Measurements from ENCODE around the gene RAPGEF5. TPM values are rescaled to one million over a fixed set of nuclear protein-coding genes. Genes with fewer than 3 reads are reported as not detected.

RAPGEF5 gene
- total RNA-seq, 3 donors from 2014 or later = 0.21 to 1.3 (median 0.56) TPM

DNA sequence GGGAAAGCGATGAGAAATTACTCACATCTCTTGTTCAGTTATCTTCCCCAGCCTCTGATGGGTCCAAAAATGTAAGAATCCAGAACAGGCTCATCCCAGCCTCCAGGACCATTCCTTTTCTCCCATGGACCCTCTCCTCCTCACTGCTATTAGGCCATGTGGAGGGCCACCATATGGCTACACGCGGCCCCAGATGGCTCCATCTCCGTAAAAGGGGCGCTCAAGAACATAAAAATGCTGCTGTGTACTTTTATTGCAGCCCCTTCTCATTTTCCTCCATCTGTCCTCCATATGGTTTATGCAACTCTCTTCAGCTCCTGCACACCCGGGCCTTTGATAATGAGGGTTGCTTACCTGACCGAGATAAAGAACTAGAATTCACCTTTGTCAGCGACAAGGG is 166.2 kb downstream of the RAPGEF5 start:
- Mint-ChIP-seq H3K4me1 (ENCODE audit: low read depth) (no peaks in the 10 kb centered on the region), H3K27me3 (ENCODE audit: low read depth) (peaks cover 2% of the 10 kb centered on the region), H3K4me3 (no peak overlapping the region), H3K9me3 (no peaks in the 10 kb centered on the region), H3K36me3 (ENCODE audit: insufficient read depth) (no peaks in the 10 kb centered on the region)
- ATAC-seq = no peak
- no peak for DNase-seq

DNA sequence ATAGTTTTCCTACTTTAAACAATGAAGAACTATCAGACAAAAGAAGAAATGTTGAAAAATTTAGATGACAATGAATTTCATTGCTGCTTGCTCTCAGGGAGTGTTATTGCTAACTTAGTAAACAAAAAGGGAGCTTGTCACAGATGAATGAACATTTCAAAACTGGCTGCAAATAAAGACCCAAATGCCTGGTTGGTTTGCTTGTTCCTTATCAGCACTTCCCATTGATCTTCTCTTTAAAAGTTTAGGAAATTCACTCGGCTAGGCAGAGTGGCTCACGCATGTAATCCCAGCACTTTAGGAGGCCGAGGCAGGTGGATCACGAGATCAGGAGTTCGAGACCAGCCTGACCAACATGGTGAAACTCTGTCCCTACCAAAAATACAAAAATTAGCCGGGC is 167.2 kb downstream of the RAPGEF5 start:
- ATAC-seq (no peak), DNase-seq (no peak)
- Mint-ChIP-seq H3K4me1 (ENCODE audit: low read depth) (no peaks in the 10 kb centered on the region), H3K36me3 (ENCODE audit: insufficient read depth) (no peaks in the 10 kb centered on the region), H3K9me3 (no peaks in the 10 kb centered on the region), H3K4me3 (no peak overlapping the region), H3K27me3 (ENCODE audit: low read depth) (peaks cover 5% of the 10 kb centered on the region)

DNA sequence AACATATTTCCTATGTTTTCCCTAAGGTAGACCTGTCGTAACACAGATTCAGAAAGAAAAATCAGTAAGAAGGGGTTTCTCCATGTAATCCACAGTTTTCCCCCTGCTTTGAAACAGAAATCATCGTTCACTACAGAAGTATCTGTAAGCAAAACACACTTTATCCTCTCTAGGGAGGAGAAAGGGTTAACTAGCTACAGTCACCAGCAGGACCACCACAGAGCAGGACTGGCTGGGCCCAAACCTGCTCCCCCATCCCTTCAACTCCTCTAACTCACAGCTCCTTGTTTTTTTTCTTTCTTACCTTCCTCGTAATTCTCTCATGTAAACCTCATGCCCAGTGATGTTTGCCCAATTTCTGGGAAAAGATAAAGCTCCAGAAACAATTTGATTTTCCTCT is 167.7 kb downstream of the RAPGEF5 start:
- H3K4me1 Mint-ChIP-seq (ENCODE audit: low read depth) = no peaks in the 10 kb centered on the region
- H3K4me3 Mint-ChIP-seq = no peak overlapping the region
- ATAC-seq = no peak
- no peaks in the 10 kb centered on the region for H3K36me3 Mint-ChIP-seq (ENCODE audit: insufficient read depth)
- no peaks in the 10 kb centered on the region for H3K9me3 Mint-ChIP-seq
- H3K27me3 Mint-ChIP-seq (ENCODE audit: low read depth) = peaks cover 5% of the 10 kb centered on the region
- no peak for DNase-seq

DNA sequence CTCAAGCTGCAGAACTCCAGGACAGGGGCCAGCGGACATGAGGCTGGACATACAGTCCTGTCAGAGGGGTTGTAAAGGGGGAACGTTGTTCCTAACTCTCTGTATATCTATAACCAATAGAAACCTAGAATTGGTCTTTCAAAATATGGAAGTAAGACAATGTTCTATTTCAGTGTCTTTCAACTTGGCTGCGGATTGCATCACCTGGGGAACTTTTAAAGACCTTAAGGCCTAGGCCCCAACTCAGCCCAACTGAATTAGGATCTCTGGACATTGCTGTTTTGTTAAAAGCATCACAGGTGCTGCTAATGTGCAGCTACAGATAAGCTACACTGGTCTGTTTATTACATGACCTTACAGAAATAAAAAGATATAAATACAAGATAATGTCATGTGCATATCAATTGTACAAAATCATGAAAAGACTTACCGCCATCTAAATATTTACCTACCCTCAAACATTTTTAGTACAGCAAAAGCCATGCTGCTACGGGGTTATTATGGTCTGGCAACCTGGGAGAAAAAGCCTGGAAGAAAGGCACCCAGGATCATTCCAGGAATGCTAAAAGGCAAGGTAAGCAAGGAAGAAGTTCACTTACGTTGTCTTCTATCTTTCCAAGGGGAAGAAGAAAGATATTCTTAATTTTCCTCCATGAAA is 169.1 kb downstream of the RAPGEF5 start:
- DNase-seq (no peak), ATAC-seq (no peak)
- H3K27me3 Mint-ChIP-seq (ENCODE audit: low read depth) = peaks cover 5% of the 10 kb centered on the region
- H3K4me1 Mint-ChIP-seq (ENCODE audit: low read depth) = no peaks in the 10 kb centered on the region
- H3K9me3 Mint-ChIP-seq = no peaks in the 10 kb centered on the region
- H3K4me3 Mint-ChIP-seq = no peak overlapping the region
- H3K36me3 Mint-ChIP-seq (ENCODE audit: insufficient read depth) = no peaks in the 10 kb centered on the region

DNA sequence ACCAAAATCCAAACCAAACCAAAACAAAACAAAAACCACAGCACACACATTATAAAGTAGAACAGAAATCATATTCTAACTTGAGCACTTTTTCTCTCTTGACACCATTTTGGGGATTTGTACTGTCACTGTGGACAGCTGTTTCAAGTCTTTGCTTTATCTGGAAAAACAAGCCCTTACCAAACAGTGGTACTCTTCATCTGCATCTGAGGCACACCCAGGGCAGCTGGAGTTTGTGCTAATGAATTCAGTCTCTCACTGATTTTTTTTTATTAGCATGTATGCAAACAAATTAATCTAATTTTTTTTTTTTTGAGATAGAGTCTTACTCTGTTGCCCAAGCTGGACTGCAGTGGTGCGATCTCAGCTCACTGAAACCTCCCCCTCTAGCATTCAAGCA is 171.4 kb downstream of the RAPGEF5 start:
- DNase-seq = no peak
- no peak for ATAC-seq
- Mint-ChIP-seq H3K36me3 (ENCODE audit: insufficient read depth) (no peaks in the 10 kb centered on the region), H3K9me3 (no peaks in the 10 kb centered on the region), H3K27me3 (ENCODE audit: low read depth) (peaks cover 14% of the 10 kb centered on the region), H3K4me1 (ENCODE audit: low read depth) (no peaks in the 10 kb centered on the region), H3K4me3 (no peak overlapping the region)

DNA sequence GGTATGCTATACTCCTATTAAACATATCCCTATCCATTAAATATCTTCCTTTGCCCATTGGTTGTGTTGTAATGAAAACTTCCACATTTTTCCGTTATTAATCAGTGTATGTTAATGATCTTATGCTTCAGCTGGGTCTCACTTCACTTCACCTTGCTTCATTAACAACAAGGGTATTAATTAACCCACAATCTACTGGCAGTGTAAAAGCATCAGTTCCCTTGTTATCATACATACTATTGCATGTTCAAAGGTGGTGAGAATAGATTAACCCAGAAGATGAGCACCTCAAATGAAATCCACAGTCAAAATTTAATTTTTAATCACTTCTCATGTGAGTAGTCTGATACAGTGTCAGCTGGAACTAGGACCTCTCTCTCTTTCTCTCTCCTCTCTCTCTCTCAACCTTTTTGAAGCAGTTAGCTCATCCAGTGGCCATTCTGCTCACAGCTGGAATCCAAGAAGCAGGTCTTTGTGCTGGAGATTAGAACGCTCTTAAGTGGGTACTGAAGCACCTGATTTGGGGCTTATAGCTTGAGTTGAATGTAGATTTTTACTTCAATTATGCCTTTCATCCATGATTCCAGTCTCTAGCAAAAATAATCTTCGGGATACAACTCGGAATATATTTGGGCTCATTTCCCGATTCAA is 172.3 kb downstream of the RAPGEF5 start:
- no peak for ATAC-seq
- Mint-ChIP-seq H3K4me3 (no peak overlapping the region), H3K9me3 (no peaks in the 10 kb centered on the region), H3K4me1 (ENCODE audit: low read depth) (no peaks in the 10 kb centered on the region), H3K36me3 (ENCODE audit: insufficient read depth) (peaks cover 2% of the 10 kb centered on the region), H3K27me3 (ENCODE audit: low read depth) (peaks cover 19% of the 10 kb centered on the region)
- no peak for DNase-seq

DNA sequence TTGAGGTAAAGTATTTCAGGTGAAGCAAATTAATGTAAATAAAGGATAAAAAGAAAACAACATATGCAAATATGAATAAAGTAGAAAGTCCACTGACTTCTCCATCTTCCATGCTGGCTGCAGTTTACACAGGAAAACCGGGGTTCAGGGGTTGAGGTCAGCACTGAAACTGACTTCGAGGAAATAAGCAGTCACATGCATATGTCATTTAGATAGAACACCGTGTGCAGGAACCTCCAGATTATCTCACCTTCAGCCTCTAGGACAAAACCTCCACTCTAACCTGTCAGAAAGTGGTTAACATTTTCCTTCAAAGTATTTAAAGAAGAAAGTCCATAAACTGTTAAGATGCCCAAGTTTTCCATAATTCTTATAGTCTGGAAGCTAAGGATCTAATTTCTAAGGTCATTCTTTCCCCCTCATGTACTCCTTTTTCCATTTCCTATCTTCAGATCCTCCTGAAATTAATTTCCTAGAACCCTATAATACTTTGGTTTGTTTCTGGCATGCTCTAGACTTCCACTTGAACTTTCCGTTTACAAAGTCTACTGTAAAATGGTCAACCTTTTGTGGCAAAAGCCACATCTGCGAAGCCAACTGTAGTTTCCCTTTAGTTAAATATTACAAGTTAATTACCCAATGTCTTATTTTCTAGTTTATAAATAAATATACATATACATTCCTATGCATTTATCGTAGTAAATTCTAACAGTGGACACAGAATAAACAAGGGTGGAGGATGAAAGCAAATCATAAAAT is 173.3 kb downstream of the RAPGEF5 start:
- ATAC-seq (no peak), DNase-seq (no peak)
- peaks cover 2% of the 10 kb centered on the region for H3K36me3 Mint-ChIP-seq (ENCODE audit: insufficient read depth)
- no peaks in the 10 kb centered on the region for H3K9me3 Mint-ChIP-seq
- H3K27me3 Mint-ChIP-seq (ENCODE audit: low read depth) = peaks cover 25% of the 10 kb centered on the region
- no peak overlapping the region for H3K4me3 Mint-ChIP-seq
- H3K4me1 Mint-ChIP-seq (ENCODE audit: low read depth) = no peaks in the 10 kb centered on the region

DNA sequence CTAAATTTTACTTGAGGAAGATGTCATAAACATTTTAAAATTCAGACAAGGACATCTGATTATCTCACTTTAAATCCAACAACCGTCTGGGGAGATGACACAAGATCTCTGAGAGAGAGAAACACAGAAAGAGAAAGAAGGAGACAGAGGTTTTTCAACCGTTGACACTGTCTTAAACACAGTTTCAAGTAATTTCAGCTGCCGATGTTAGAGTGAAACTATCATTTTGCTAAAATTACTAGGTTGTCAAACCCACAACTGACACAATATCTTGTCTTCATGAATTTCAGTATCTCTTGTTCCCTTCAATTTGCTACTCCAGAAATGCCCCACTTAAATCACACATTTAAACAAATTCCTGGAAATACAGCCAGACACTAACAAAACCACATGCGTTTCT is 174.8 kb downstream of the RAPGEF5 start:
- ATAC-seq (no peak), DNase-seq (no peak)
- peaks cover 32% of the 10 kb centered on the region for H3K27me3 Mint-ChIP-seq (ENCODE audit: low read depth)
- H3K36me3 Mint-ChIP-seq (ENCODE audit: insufficient read depth) = peaks cover 2% of the 10 kb centered on the region
- H3K4me1 Mint-ChIP-seq (ENCODE audit: low read depth) = no peaks in the 10 kb centered on the region
- H3K4me3 Mint-ChIP-seq = no peak overlapping the region
- no peaks in the 10 kb centered on the region for H3K9me3 Mint-ChIP-seq

DNA sequence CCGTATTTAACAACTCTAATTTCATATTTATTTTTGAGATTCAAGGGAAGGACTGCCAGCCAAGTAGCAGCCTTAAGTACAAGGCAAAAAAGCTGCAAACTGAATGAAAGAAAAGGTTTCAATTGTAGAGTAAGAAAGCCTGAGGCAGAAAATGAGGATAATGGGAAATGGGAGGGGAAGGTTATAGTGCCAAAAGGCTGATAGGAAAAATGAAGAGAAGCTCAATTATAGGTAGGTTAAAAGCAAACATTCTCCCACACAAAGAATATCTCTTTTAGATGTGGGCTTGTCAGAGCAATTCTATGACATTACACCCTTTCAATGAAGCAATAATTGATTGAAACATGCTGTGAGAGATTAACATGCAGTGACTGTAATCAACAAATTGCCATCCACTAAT is 175.3 kb downstream of the RAPGEF5 start:
- no peak for DNase-seq
- peaks cover 30% of the 10 kb centered on the region for H3K27me3 Mint-ChIP-seq (ENCODE audit: low read depth)
- no peaks in the 10 kb centered on the region for H3K4me1 Mint-ChIP-seq (ENCODE audit: low read depth)
- no peaks in the 10 kb centered on the region for H3K9me3 Mint-ChIP-seq
- no peak overlapping the region for H3K4me3 Mint-ChIP-seq
- ATAC-seq = no peak
- H3K36me3 Mint-ChIP-seq (ENCODE audit: insufficient read depth) = peaks cover 2% of the 10 kb centered on the region

DNA sequence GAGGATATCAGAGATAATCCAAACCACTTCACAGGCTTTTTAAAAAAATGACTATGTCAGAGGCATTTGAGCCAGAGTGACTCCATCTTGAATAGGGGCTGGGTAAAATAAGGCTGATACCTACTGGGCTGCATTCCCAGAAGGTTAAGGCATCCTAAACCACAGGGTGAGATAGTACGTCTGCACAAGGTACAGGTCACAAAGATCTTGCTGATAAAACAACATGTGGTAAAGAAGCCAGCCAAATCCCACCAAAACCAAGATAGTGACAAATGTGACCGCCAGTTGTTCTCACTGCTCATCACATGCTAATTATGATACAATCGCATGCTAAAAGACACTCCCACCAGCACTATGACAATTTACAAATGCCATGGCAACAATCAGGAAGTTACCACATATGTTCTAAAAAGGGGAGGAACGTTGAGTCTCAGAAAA is 177.5 kb downstream of the RAPGEF5 start:
- no peaks in the 10 kb centered on the region for H3K9me3 Mint-ChIP-seq
- DNase-seq (no peak), ATAC-seq (peak in 1 of 2 donors; percentile 38)
- H3K4me3 Mint-ChIP-seq = no peak overlapping the region
- peaks cover 5% of the 10 kb centered on the region for H3K4me1 Mint-ChIP-seq (ENCODE audit: low read depth)
- H3K36me3 Mint-ChIP-seq (ENCODE audit: insufficient read depth) = peaks cover 2% of the 10 kb centered on the region
- peaks cover 31% of the 10 kb centered on the region for H3K27me3 Mint-ChIP-seq (ENCODE audit: low read depth)

DNA sequence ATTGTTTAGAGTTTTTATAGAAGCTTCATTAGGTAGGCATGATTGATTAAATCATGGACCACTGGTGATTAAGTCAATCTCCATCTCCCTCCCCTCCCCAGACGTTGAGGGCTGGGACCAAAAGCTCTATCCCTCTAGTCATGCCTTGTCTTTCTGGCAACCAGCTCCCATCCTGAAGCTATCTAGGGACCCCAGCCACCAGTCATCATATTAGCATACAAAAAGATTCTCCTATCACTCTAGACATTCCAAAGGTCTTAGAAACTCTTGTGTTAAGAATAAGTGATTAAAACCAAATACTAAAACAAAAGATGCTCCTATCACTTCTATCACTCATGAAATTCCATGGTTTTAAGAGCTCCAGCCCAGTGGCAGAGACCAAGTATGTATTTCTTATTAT is 178.2 kb downstream of the RAPGEF5 start:
- no peak for DNase-seq
- ATAC-seq = no peak
- Mint-ChIP-seq H3K4me3 (no peak overlapping the region), H3K36me3 (ENCODE audit: insufficient read depth) (peaks cover 2% of the 10 kb centered on the region), H3K4me1 (ENCODE audit: low read depth) (peaks cover 9% of the 10 kb centered on the region), H3K9me3 (no peaks in the 10 kb centered on the region), H3K27me3 (ENCODE audit: low read depth) (peaks cover 31% of the 10 kb centered on the region)

DNA sequence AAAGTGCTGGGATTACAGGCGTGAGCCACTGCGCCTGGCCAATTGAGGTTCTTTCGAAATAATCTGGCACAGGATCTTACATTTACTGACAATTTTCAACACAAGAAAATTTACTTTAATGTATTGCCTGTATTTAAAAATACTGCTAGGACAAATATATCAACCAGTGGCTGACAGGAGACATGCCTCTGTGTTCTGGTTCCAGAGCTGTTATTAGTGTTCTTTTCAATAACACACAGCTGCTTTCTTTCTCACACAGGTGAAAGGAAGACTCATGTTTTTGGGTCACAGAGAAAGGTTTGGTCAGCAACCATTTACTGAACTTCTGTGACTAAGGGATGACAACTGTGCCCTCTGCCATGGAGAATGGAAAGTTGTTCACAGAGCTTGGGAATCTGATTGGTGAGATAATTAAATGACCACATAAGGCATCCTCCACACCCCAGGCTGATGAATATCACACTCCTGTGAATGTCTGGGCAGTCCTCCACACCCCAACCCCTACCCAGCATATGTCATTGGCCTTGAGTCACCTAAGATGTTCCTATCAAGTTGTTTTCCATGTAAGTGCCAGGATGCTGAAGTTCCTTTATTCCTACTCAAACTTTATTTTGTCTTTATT is 180.1 kb downstream of the RAPGEF5 start:
- Mint-ChIP-seq H3K4me3 (no peak overlapping the region), H3K36me3 (ENCODE audit: insufficient read depth) (peaks cover 2% of the 10 kb centered on the region), H3K27me3 (ENCODE audit: low read depth) (peaks cover 26% of the 10 kb centered on the region), H3K9me3 (no peaks in the 10 kb centered on the region), H3K4me1 (ENCODE audit: low read depth) (peaks cover 9% of the 10 kb centered on the region)
- ATAC-seq (no peak), DNase-seq (no peak)

DNA sequence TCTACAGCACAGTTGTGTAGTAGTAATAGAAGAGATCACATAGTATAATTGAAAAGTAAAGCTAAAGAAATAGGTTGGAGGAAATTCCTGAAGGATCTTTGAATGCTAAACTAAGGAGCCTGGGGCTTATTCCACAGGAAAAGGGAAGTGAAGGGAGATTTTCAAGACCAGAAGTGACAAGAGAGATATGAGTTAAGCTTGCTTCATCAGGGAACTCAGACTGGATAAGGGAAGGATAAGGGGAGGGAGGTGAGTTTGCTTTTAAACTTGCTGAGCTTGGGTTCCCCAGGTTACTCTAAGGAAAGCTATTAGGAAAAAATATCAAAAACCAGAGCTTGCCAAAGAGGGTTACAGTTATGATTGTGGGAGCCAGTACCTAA is 182.4 kb downstream of the RAPGEF5 start:
- Mint-ChIP-seq H3K9me3 (no peaks in the 10 kb centered on the region), H3K4me3 (no peak overlapping the region), H3K27me3 (ENCODE audit: low read depth) (peaks cover 15% of the 10 kb centered on the region), H3K4me1 (ENCODE audit: low read depth) (peaks cover 9% of the 10 kb centered on the region), H3K36me3 (ENCODE audit: insufficient read depth) (no peaks in the 10 kb centered on the region)
- no peak for ATAC-seq
- DNase-seq = no peak

DNA sequence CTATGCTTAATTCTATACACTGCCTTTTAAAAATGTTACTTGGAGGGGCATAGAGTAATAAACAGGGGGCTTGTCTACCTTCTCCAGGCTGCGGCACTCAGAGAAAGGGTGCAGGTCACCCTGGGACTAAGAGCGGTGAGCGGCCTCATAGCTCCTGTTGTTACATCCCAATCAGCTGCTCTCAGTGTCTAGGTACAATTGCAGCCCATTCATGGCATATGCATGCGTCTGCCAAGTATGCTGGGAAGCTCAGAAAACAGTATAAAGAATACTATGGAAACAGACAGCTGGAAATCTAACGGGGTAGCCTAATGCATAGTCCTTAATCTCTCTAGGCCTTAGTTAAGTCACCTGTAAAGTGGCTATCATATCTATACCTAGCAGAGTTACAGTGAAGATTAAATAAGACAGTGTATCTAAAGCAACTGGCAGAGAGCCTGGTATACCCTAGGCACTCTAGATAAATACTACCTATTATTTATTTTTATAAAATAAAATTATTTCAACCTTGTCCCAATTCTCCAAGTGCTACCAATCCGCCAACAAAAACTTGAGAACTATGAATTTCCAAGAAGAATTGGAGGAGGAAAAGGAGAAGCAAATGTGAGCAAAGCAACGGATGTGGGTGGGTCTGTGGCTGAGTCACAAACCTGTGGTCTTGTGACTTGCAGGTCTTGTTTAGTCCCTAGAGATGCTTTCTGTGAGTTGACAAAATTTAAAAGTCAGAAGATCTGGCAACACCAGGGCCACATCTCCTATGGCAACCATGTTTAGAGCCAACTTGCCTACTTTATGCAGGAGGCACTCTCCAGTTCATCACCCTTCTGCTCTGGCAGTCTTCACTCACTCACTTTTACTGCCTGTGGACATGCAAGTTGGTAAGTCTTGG is 183.0 kb downstream of the RAPGEF5 start:
- ATAC-seq (peak; percentile 40 to 66), DNase-seq (no peak)
- H3K36me3 Mint-ChIP-seq (ENCODE audit: insufficient read depth) = no peaks in the 10 kb centered on the region
- H3K4me1 Mint-ChIP-seq (ENCODE audit: low read depth) = peaks cover 9% of the 10 kb centered on the region
- no peaks in the 10 kb centered on the region for H3K9me3 Mint-ChIP-seq
- no peak overlapping the region for H3K4me3 Mint-ChIP-seq
- H3K27me3 Mint-ChIP-seq (ENCODE audit: low read depth) = peaks cover 12% of the 10 kb centered on the region
